Measurements from ENCODE around the gene CPSF7. TPM values are rescaled to one million over a fixed set of nuclear protein-coding genes. Genes with fewer than 3 reads are reported as not detected.

The CPSF7 gene
- total and polyA plus RNA-seq, 2 experiments from 2014 or later = 27.5 to 39.6 TPM

DNA sequence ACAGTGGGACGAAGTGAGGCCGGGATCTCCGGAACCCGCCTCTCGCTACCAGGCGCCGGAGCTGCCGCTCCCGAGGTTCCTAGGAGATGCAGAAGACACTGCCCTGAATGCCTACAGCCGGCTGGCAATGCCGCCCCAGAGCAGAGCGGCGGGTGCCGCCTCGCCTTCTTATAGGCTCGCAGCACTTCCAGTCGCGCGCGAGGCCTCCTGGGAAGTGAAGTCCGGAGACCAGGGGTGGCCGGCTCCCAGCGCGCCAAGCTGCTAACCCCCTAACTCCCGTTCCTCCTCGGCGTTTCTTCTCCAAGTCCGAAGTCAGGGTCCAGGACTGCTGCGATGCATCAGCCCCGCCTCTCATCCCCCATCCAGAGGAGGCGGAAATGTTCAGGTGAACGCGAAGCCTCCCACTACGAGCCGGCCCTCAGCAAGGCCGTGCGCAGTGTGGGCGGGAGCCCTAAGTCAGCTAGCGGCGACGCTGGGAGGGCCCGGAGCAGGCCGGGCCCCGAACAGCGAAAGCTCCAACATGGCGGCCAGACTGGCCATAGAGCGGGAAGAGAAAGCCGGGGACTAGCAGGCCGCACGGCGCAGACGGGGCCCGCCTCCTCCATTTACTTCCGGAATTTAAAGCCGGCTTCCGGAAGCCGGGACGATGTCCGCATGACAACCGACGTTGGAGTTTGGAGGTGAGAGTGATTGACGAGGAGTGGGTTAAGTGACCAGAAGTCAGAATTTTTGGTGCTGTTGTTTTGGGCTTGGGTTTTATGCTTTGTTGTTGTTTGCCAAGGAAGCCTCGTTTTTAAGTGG, 67.8 kb downstream of the CPSF7 start, which contains the start of the genes CYB561A3 and TMEM138:
CYB561A3 (minus strand) TSS at position 142 of the 801 bp plus-strand sequence. CDS start 5,169 bp downstream, outside the sequence.
TMEM138 (plus strand) TSS at position 634 of the 801 bp plus-strand sequence. CDS start 2,017 bp downstream, outside the sequence.
- H3K27ac ChIP-seq = peak within 1 kb of the TSS; percentile 99
- no peaks in the 10 kb centered on the region for H3K9me3 ChIP-seq (ENCODE audit: low read depth)
- WGBS (ENCODE audit: low lambda C conversion rate, missing lambda C conversion rate) = 1% methylated on average over 62 of the region's 63 CpGs
- peak within 1 kb of the TSS; percentile 90 for H3K4me2 ChIP-seq
- peaks cover 9% of the 10 kb centered on the region for H3K4me1 ChIP-seq (ENCODE audit: insufficient read depth)
- H3K4me3 ChIP-seq = peak within 1 kb of the TSS; percentile 71
- no peaks in the 10 kb centered on the region for H3K36me3 ChIP-seq (replicated peaks; ENCODE audit: insufficient read depth, low read depth)
- no peaks in the 10 kb centered on the region for H4K20me1 ChIP-seq (ENCODE audit: insufficient read depth, poor library complexity, severe bottlenecking)
- TF ChIP-seq, protein P1, sequence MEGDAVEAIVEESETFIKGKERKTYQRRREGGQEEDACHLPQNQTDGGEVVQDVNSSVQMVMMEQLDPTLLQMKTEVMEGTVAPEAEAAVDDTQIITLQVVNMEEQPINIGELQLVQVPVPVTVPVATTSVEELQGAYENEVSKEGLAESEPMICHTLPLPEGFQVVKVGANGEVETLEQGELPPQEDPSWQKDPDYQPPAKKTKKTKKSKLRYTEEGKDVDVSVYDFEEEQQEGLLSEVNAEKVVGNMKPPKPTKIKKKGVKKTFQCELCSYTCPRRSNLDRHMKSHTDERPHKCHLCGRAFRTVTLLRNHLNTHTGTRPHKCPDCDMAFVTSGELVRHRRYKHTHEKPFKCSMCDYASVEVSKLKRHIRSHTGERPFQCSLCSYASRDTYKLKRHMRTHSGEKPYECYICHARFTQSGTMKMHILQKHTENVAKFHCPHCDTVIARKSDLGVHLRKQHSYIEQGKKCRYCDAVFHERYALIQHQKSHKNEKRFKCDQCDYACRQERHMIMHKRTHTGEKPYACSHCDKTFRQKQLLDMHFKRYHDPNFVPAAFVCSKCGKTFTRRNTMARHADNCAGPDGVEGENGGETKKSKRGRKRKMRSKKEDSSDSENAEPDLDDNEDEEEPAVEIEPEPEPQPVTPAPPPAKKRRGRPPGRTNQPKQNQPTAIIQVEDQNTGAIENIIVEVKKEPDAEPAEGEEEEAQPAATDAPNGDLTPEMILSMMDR (IDR thresholded peaks at IDR 0.05; ENCODE audit: poor library complexity) = no peak
- TF ChIP-seq EZH2 (IDR thresholded peaks at IDR 0.05; ENCODE audit: borderline replicate concordance) (no peak), EZH2phosphoT487 (IDR thresholded peaks at IDR 0.05; ENCODE audit: low read depth, severe bottlenecking, unreplicated experiment) (no peak)
- DNase-seq (ENCODE audit: low spot score) = peak; percentile 96
- H2AFZ ChIP-seq = peak within 1 kb of the TSS; percentile 91
- no peaks in the 10 kb centered on the region for H3K9me2 ChIP-seq (replicated peaks; ENCODE audit: insufficient read depth)
- no peaks in the 10 kb centered on the region for H3K27me3 ChIP-seq
- peaks cover 37% of the 10 kb centered on the region for H3K79me2 ChIP-seq

DNA sequence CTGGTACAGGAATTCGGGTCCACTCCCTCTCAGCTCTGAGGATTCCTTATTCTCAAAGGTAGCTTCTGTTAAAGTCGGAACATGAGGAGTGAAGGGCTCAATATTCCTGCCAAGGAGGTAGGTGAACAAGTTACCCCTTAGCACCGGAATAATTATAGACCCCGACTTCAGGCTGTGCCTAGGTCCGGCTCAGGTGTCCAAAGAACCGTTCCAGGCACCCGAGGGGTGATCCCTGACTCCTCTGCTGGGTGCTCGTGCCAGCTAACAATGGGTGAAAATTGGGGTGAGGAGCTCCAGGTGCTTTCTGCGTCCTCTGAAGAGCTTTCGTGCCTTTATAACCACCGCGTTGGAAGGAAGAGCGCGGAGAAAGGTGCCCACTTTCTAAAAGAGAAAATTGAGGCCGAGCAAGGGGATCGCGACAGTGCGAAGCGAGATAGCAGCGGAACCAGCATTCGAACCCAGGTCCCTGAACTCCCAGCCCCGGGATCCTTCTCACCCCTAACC, 68.5 kb downstream of the CPSF7 start:
- DNase-seq (ENCODE audit: low spot score) = no peak
- Histone ChIP-seq H3K4me1 (ENCODE audit: insufficient read depth) (peaks cover 9% of the 10 kb centered on the region), H3K27me3 (no peaks in the 10 kb centered on the region), H3K27ac (peak overlapping the region; percentile 99), H3K36me3 (replicated peaks; ENCODE audit: insufficient read depth, low read depth) (no peaks in the 10 kb centered on the region), H3K79me2 (peaks cover 37% of the 10 kb centered on the region), H2AFZ (peak overlapping the region; percentile 91), H3K4me2 (peak overlapping the region; percentile 90), H3K9me2 (replicated peaks; ENCODE audit: insufficient read depth) (no peaks in the 10 kb centered on the region), H3K9me3 (ENCODE audit: low read depth) (no peaks in the 10 kb centered on the region), H4K20me1 (ENCODE audit: insufficient read depth, poor library complexity, severe bottlenecking) (no peaks in the 10 kb centered on the region), H3K4me3 (peak overlapping the region; percentile 71)
- WGBS (ENCODE audit: low lambda C conversion rate, missing lambda C conversion rate) = 5% methylated on average over 22 of the region's 22 CpGs
- no peak for TF ChIP-seq EZH2 (IDR thresholded peaks at IDR 0.05; ENCODE audit: borderline replicate concordance)
- TF ChIP-seq EZH2phosphoT487 (IDR thresholded peaks at IDR 0.05; ENCODE audit: low read depth, severe bottlenecking, unreplicated experiment) = no peak
- TF ChIP-seq, protein P1 (IDR thresholded peaks at IDR 0.05; ENCODE audit: poor library complexity) = no peak

DNA sequence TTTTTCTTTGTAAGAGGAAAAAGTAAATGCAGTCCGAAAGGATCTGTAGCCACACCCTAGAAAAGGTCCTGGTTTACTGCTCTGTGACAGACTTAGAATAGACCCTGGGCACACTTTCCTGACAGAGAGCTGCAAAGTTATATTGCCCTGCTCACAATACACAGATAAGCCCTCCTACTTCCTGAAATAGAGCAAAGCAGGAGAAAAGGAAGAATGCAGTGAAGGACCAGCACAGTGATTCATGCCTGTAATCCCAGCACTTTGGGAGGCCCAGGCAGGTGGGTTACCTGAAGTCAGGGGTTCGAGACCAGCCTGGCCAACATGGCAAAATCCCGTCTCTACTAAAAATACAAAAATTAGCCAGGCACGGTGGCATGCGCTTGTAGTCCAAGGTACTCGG, 70.3 kb downstream of the CPSF7 start:
- H3K9me3 ChIP-seq (ENCODE audit: low read depth) = no peaks in the 10 kb centered on the region
- H3K27me3 ChIP-seq = no peaks in the 10 kb centered on the region
- no peak overlapping the region for H2AFZ ChIP-seq
- H3K36me3 ChIP-seq (replicated peaks; ENCODE audit: insufficient read depth, low read depth) = no peaks in the 10 kb centered on the region
- peak overlapping the region; percentile 43 for H3K27ac ChIP-seq
- H4K20me1 ChIP-seq (ENCODE audit: insufficient read depth, poor library complexity, severe bottlenecking) = no peaks in the 10 kb centered on the region
- TF ChIP-seq EZH2 (IDR thresholded peaks at IDR 0.05; ENCODE audit: borderline replicate concordance) (no peak), EZH2phosphoT487 (IDR thresholded peaks at IDR 0.05; ENCODE audit: low read depth, severe bottlenecking, unreplicated experiment) (no peak)
- TF ChIP-seq, protein P1 (IDR thresholded peaks at IDR 0.05; ENCODE audit: poor library complexity) = no peak
- H3K9me2 ChIP-seq (replicated peaks; ENCODE audit: insufficient read depth) = no peaks in the 10 kb centered on the region
- H3K4me3 ChIP-seq = no peak overlapping the region
- peaks cover 9% of the 10 kb centered on the region for H3K4me1 ChIP-seq (ENCODE audit: insufficient read depth)
- H3K4me2 ChIP-seq = no peak overlapping the region
- DNase-seq (ENCODE audit: low spot score) = peak; percentile 65
- peaks cover 37% of the 10 kb centered on the region for H3K79me2 ChIP-seq
- 83% methylated on average over 6 of the region's 6 CpGs for WGBS (ENCODE audit: low lambda C conversion rate, missing lambda C conversion rate)

Data from hepatocyte (in vitro differentiated cells).